AG08396 (cell line): Measurements from ENCODE around the gene MAPK4.
"Not testable (repeated sequence)": the region's sequence is repeated elsewhere in the genome, so short reads cannot be mapped to it uniquely, and the experiment has no call there.

Source experiments
- DNase-seq: peaks from one replicate; pipeline ENCODE4 v3.0.0; 2012; ENCODE audit warnings: low spot score, mixed read lengths

The MAPK4 gene

DNA sequence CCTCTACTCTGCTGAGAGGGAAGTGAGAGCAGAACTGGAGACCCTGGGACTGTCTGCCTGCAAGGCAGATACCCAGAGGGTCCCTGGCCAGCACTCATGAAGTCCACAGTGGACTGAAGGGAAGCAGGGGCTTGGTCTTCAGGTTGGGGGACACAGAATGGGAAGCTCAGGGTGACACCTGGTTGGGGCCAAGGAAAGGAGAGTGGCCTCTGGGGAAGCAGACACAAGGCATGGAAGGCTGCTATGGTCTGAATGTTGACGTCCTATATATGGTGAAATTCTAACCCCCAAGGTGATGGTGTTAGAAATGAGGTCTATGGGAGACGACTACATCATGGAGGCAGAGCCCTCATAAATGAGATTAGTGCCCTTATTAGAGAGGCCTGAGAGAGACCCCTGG lies 190.7 kb downstream of the MAPK4 start:
- no peak for DNase-seq

DNA sequence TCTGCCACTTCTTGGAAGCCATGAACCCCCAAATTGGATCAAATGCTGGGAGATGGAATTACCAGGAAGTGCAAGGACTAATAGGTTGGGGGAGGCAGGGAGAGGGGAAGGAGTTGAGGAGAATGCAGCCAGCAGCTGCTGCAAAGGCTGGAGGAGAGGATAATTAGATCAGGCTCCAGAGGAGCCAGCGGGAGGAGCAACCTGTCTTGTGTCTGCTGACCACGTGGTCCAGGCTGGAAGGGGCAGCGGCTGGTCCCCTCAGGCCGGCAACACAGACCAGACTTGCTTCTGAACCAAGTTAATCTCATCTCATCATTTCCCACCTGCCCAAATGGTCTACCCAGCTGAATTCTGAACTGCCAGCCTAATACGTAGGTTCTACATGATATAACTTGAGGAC lies 191.6 kb downstream of the MAPK4 start:
- no peak for DNase-seq

DNA sequence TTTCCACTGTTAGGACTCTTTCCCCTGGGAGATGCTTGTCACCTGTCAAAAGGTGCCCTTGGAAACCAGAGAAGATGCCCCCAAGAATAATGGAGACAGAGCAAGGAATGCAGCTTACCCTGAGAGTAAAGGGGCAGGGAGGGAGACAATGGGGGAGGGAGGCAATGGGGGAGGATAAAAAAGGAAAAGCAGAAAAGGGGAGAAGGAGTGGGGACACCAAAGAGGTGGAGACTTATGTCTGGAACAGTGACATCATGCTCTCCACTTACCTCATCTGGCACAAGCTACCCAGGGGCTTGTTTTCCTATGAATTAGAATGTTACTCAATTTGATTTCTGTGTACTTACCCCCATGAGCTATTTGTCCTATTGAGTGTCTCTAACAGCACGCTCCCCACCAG lies 192.1 kb downstream of the MAPK4 start:
- no peak for DNase-seq

- DNase-seq: no peak
Measured at GRCh38 chr18:50753311-50753710, 193.4 kb downstream of the MAPK4 start.

- no peak for DNase-seq
Measured at GRCh38 chr18:50754297-50754696, 194.4 kb downstream of the MAPK4 start.

DNA sequence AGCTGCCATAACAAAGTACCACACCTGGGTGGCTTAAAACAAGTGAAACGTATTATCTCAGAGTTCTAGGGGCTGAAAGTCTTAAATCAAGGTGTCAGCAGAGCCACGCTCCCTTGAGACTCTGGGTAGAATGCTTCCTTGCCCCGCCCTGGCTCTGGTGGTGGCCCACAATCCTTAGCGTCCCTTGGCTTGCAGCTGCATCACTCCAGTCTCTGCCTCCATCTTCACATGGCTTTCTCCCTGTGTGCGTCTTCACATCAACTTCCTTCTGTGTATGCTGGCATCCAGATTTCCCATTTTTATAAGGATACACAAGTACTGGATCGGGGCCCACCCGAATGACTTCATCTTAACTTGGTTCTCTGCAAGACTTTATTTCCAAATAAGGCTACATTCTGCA lies 197.5 kb downstream of the MAPK4 start:
- no peak for DNase-seq

DNA sequence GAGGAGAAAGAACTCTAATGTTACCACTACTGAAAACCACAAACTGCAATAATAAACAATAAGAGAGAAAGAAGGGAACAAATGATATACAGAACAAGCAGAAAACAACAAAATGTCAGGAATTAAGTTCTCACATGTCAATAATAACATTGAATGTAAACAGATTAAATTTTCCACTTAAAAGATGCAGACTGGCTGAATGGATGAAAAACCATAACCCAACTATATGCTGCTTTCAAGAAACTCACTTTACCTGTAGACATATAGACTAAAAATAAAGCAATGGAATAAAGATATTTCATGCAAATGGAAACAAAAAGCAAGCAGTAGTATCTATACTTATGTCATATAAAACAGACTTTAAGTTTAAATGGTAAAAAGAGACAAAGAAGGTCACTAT lies 209.6 kb downstream of the MAPK4 start:
- DNase-seq: no peak

DNA sequence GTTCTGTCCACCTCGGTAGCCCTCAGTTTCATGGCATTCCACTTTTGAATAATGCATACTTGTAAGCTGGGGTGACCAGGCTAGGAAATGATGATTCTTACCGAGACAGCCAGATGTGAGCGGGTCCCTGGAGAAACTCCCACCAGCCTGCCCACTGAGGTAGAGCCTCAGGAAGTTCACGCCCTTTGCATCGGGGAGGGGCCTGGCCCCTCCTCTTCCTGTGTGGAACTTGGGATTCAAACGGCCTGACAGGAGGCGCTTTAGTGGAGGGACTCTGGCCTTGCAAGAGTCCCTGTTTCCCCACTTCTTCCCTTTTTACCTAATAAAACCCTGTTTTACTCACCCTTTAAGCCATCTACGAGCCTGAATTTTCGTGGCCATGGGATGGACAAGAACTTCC lies 215.3 kb downstream of the MAPK4 start:
- no peak for DNase-seq

GRCh38 chr18:50775726-50776125 lies 215.8 kb downstream of the MAPK4 start:
- DNase-seq: no peak

DNA sequence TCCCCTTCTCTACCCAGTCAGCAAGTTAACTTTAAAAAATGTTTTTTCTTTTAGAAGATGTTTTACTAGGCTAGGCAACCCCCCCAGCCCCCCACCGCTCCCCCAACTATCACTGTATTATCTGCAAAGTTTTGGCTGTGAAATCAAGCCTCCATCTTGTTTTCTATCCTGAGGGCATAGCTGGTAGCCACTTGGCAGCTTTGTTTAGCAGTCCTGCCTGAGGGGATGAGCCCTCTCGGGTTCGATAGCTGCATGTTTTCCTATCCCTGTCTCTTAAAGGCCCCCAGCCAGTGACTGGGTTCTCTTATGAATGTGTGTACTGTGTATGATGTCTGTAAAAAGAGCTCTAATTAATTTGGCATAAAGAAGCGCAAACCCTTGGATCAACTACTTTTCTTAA lies 216.5 kb downstream of the MAPK4 start:
- no peak for DNase-seq

- not testable (repeated sequence) for DNase-seq
Measured at GRCh38 chr18:50779021-50779420, 219.1 kb downstream of the MAPK4 start.
